Tibial nerve (tissue), 4 donors: ENCODE data around the gene CDSN. TPM values are rescaled to one million over a fixed set of nuclear protein-coding genes. Genes with fewer than 3 reads are reported as not detected.

Experiments used
- DNase-seq, 2 donors: peaks; one replicate each; pipeline ENCODE4 v3.0.0-alpha.2; 2019; ENCODE audit warnings: low spot score in 2 of 2
- H3K27ac ChIP-seq, 4 donors: fragments of 200-600 bp; sonication (generic) in 3 of 4; one replicate each; pipeline ENCODE4 v1.5.1; 2017 to 2019; ENCODE audit warnings: mild to moderate bottlenecking in 1 of 4
- H3K27me3 ChIP-seq, 2 donors: fragments of 200-600 bp; sonication (generic) in 1 of 2; one replicate each; pipeline versions ENCODE4 v1.5.1 to v1.6.0; 2017 to 2019
- H3K36me3 ChIP-seq, 3 donors: fragments of 200-600 bp; sonication (generic); one replicate each; pipeline ENCODE4 v1.5.1; 2018 to 2019
- H3K4me1 ChIP-seq, 4 donors: fragments of 200-600 bp; sonication (generic) in 3 of 4; one replicate each; pipeline ENCODE4 v1.5.1; 2017 to 2019
- H3K4me3 ChIP-seq, 4 donors: fragments of 200-600 bp; sonication (generic) in 3 of 4; one replicate each; pipeline ENCODE4 v1.5.1; 2017 to 2019; ENCODE audit warnings: mild to moderate bottlenecking in 1 of 4, moderate library complexity in 1 of 4
- H3K9me3 ChIP-seq, 4 donors: fragments of 200-600 bp; sonication (generic) in 3 of 4; one replicate each; pipeline ENCODE4 v1.5.1; 2017 to 2019
- EP300 ChIP-seq, 2 donors: sonication (generic); formaldehyde crosslinking; IDR thresholded peaks; one replicate each; pipeline ENCODE4 v1.6.1; 2017; ENCODE audit warnings: antibody characterized with exemption in 2 of 2, mild to moderate bottlenecking in 1 of 2
- POLR2A ChIP-seq, 2 donors: fragments of 450-650 bp; IDR thresholded peaks; one replicate each; pipeline ENCODE4 v1.6.1; 2017; ENCODE audit warnings: antibody characterized with exemption in 2 of 2, mild to moderate bottlenecking in 2 of 2, moderate library complexity in 2 of 2
- whole genome bisulfite sequencing, 2 donors: methylation state at CpG; one replicate each; pipeline ENCODE4 v1.1.5; 2018; 5-methylcytosine and 5-hydroxymethylcytosine counted together
- total RNA-seq, 4 donors: library from RNA; depleted of rRNA; stranded (reverse); fragments of >200 nt; gene quantifications; one replicate each; pipeline ENCODE4 v1.1.0, GENCODE V29; 2016
- TF ChIP-seq, protein P1 (sequence below), 5 experiments: fragments of 200-600 bp in 3 of 5; fragments of 450-650 bp in 2 of 5; sonication (generic) in 3 of 5; IDR thresholded peaks; one replicate each; pipeline ENCODE4 v1.5.1; 2016 to 2019; ENCODE audit warnings: antibody characterized with exemption in 5 of 5, mild to moderate bottlenecking in 3 of 5, moderate library complexity in 2 of 5

CDSN gene
- total RNA-seq, 4 donors from 2014 or later, result not detected

DNA sequence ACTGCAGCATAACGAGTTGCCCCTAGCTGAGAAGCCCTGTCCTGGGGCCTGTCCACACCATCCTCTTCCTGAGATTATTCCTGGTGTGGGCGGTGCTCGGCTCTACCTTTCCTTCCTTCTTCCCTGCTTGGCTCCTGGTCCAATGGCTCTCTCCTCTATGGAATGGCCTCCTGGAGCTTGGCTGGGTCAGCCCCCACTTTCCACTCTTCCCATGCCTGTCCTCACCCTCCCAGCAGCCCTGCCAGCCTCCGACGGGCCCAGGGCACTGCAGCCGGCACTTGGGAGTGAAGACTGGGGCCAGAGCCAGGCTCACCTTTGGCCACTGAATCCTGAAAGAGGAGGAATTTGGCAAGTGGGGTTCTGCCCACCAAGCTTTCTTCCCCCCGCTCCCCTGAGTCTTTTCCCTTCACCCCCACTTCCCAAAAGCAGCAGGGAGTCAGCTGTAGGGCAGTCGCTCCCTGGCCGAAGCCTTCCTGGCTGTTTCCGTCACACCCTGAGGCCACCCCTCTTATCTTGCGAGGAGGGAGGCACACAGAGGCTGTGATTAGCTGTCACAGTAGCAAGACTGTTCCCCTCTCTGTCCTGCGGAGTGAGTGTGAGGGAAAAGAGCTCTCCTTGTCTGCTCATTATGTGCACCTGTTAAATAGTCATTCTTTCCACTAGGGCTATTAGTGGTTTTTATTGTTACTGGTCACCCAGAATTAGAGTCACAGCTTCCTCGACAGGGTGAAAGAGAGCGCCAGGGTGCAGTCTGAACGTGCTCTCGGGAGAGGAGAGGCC is 6.3 kb upstream of the CDSN start:
- TF ChIP-seq, protein P1, sequence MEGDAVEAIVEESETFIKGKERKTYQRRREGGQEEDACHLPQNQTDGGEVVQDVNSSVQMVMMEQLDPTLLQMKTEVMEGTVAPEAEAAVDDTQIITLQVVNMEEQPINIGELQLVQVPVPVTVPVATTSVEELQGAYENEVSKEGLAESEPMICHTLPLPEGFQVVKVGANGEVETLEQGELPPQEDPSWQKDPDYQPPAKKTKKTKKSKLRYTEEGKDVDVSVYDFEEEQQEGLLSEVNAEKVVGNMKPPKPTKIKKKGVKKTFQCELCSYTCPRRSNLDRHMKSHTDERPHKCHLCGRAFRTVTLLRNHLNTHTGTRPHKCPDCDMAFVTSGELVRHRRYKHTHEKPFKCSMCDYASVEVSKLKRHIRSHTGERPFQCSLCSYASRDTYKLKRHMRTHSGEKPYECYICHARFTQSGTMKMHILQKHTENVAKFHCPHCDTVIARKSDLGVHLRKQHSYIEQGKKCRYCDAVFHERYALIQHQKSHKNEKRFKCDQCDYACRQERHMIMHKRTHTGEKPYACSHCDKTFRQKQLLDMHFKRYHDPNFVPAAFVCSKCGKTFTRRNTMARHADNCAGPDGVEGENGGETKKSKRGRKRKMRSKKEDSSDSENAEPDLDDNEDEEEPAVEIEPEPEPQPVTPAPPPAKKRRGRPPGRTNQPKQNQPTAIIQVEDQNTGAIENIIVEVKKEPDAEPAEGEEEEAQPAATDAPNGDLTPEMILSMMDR (IDR thresholded peaks at IDR 0.05), result no peak
- TF ChIP-seq EP300 (IDR thresholded peaks at IDR 0.05), result no peak
- TF ChIP-seq POLR2A (IDR thresholded peaks at IDR 0.05), result no peak
- Histone ChIP-seq H3K9me3 (no peaks in the 10 kb centered on the region), H3K27me3 (no peaks in the 10 kb centered on the region), H3K36me3 (no peaks in the 10 kb centered on the region), H3K4me3 (no peak overlapping the region), H3K4me1 (peaks cover 0 to 21% (median 0%) of the 10 kb centered on the region in 4 donors), H3K27ac (no peak overlapping the region)
- DNase-seq, result no peak
- 58 to 61% methylated on average over 16 of the region's 16 CpGs for WGBS, 2 donors

DNA sequence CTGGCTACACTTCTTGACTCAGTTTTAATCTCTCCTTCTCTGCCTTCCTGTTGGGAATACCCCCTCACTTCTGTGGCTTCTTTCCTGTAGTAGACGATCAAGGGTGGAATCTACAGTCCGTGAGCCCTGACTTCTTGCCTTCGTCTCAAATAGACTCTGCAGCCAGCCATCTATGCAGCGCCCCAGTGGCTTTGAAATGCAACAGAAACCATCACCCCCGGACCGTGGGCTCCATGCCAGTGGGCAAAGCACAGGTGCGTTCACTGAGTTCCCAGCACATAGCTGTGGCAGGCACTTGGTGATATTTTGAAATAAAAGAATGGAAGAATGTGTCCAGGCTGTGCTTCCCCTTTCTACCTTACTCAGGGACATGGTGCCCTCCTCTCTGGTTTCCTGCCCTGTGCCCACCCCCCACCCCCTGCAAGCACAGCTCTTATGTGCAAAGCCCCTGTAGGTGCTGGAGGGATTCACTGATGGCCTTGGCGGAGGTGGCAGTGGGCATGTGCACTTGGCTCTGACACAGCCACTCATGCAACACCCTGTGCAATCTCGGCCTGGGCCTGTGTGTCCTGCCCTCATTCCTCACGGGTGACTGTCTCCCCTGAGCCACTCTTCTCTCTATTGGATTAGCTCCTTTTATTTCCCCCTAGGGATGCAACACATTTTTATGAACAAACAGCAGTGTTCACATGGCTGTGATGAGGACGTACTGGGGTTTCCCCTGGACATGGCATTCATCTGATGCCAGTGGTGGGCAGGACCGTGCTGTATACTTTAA is 5.5 kb upstream of the CDSN start:
- 64 to 70% methylated on average over 12 of the region's 12 CpGs for WGBS, 2 donors
- no peak for DNase-seq
- Histone ChIP-seq H3K4me1 (peaks cover 0 to 21% (median 0%) of the 10 kb centered on the region in 4 donors), H3K4me3 (no peak overlapping the region), H3K27ac (no peak overlapping the region), H3K9me3 (no peaks in the 10 kb centered on the region), H3K27me3 (no peaks in the 10 kb centered on the region), H3K36me3 (no peaks in the 10 kb centered on the region)
- TF ChIP-seq, protein P1 (IDR thresholded peaks at IDR 0.05), result no peak
- TF ChIP-seq POLR2A (IDR thresholded peaks at IDR 0.05), result no peak
- no peak for TF ChIP-seq EP300 (IDR thresholded peaks at IDR 0.05)

DNA sequence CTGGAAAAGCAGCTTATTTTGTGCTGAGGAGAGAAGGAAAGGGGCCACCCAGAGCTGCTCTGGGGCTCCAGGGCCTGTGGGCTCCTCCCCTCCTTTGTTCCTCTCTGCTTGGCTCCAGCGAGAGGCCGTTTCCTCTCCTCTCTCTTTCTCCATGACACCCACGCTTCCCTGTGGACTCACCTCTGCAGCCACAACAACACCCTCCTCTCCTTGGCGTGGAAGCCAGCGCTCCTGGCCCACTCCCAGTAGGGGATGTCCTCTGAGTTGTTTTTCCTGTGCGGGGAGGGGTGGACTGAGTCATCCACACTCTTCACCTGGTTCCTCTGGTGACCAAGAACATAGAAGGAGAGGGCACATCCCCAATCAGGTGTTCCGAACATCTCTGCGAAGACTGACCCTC is 4.9 kb upstream of the CDSN start:
- Histone ChIP-seq H3K27ac (peak overlapping the region in 1 of 4 donors; percentile 41), H3K4me1 (peaks cover 0 to 21% (median 0%) of the 10 kb centered on the region in 4 donors), H3K9me3 (no peaks in the 10 kb centered on the region), H3K4me3 (no peak overlapping the region), H3K27me3 (no peaks in the 10 kb centered on the region), H3K36me3 (no peaks in the 10 kb centered on the region)
- TF ChIP-seq POLR2A (IDR thresholded peaks at IDR 0.05), result no peak
- no peak for TF ChIP-seq EP300 (IDR thresholded peaks at IDR 0.05)
- TF ChIP-seq, protein P1 (IDR thresholded peaks at IDR 0.05), result no peak
- 46 to 54% methylated on average over 8 of the region's 8 CpGs for whole genome bisulfite sequencing, 2 donors
- DNase-seq, result no peak

DNA sequence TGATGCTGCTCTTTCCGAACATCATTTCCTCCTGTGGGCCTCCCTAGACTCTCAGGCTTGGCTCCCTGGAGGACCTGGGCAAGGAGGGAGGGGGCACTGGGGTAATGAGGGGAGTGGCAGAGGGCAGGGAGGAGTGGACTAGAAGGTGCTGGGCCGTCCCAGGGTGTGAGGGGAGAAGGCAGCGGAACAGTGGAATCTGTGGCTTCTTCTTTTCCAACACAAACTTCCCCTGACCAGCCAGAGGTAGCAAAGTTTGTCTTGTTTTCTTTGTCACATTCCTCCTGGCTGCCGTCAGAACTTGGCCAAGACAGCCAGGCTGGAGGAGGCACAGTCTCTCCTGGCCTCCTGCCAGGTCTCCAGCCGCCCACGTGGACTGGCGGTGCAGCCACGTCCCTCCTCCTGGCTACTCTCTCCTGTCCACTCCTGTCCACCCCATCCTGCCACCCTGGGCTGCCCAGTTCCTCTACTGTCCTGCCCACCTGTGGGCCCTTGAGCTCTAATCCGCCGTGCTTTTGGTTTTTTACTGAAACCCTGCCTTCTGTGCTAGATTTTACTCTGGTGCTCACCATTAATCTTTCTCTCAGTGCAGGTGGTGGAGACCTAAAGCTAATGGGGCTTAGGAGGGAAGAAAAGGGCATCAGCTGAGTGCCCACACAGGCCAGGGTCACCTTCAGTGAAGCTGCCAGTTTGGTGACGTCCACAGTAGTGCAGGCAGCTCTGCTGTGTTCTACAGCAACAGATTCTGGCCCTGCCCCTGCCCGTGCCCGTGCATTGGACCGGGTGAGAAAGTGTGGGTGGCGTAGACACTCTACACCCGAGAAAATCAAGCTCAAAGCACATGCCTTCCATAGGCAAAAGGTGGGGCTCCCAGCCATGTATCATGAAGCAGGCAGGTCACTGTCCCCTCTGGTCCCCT is 2.8 kb upstream of the CDSN start:
- Histone ChIP-seq H3K4me1 (peaks cover 0 to 22% (median 0%) of the 10 kb centered on the region in 4 donors), H3K36me3 (no peaks in the 10 kb centered on the region), H3K4me3 (no peak overlapping the region), H3K27ac (no peak overlapping the region), H3K9me3 (no peaks in the 10 kb centered on the region), H3K27me3 (no peaks in the 10 kb centered on the region)
- WGBS, 2 donors, result 24 to 42% methylated on average over 15 to 16 of the region's 16 CpGs
- peak in 1 of 2 donors; percentile 51 for DNase-seq
- no peak for TF ChIP-seq EP300 (IDR thresholded peaks at IDR 0.05)
- TF ChIP-seq, protein P1 (IDR thresholded peaks at IDR 0.05), result no peak
- no peak for TF ChIP-seq POLR2A (IDR thresholded peaks at IDR 0.05)
